Hepatocyte (in vitro differentiated cells): ENCODE results near the gene ATAD3C. TPM values are rescaled to one million over a fixed set of nuclear protein-coding genes. Genes with fewer than 3 reads are reported as not detected.

ENCODE experiments used
- DNase-seq: peaks from one replicate; pipeline ENCODE4 v3.0.0-alpha.2; 2016; ENCODE audit warnings: low spot score
- H2AFZ ChIP-seq: fragments of 200-600 bp; sonication (generic); 2 replicates; pipeline ENCODE4 v1.6.0; 2016; ENCODE audit warnings: antibody characterized with exemption, mild to moderate bottlenecking
- H3K27ac ChIP-seq: fragments of 200-600 bp; sonication (generic); 2 replicates; pipeline ENCODE4 v1.5.1; 2016; ENCODE audit warnings: mild to moderate bottlenecking
- H3K27me3 ChIP-seq: fragments of 200-600 bp; sonication (generic); 2 replicates; pipeline ENCODE4 v1.6.1; 2016
- H3K36me3 ChIP-seq: fragments of 200-600 bp; sonication (generic); replicated peaks from 2 replicates; pipeline ENCODE4 v1.5.1; 2016; ENCODE audit warnings: low read depth; ENCODE audit not compliant: insufficient read depth
- H3K4me1 ChIP-seq: fragments of 200-600 bp; sonication (generic); 2 replicates; pipeline ENCODE4 v1.5.1; 2016; ENCODE audit warnings: mild to moderate bottlenecking, moderate library complexity; ENCODE audit not compliant: insufficient read depth
- H3K4me2 ChIP-seq: fragments of 200-600 bp; sonication (generic); 2 replicates; pipeline ENCODE4 v1.6.0; 2016
- H3K4me3 ChIP-seq: fragments of 200-600 bp; sonication (generic); 2 replicates; pipeline ENCODE4 v1.5.1; 2016; ENCODE audit warnings: mild to moderate bottlenecking
- H3K79me2 ChIP-seq: fragments of 200-600 bp; sonication (generic); 2 replicates; pipeline ENCODE4 v1.6.0; 2017; ENCODE audit warnings: mild to moderate bottlenecking
- H3K9me2 ChIP-seq: fragments of 200-600 bp; sonication (generic); replicated peaks from 2 replicates; pipeline ENCODE4 v1.6.0; 2017; ENCODE audit warnings: mild to moderate bottlenecking; ENCODE audit not compliant: insufficient read depth
- H3K9me3 ChIP-seq: fragments of 200-600 bp; sonication (generic); 2 replicates; pipeline ENCODE4 v1.5.1; 2016; ENCODE audit warnings: low read depth, mild to moderate bottlenecking
- H4K20me1 ChIP-seq: fragments of 200-600 bp; sonication (generic); 2 replicates; pipeline ENCODE4 v1.6.0; 2016; ENCODE audit warnings: mild to moderate bottlenecking; ENCODE audit not compliant: insufficient read depth, poor library complexity, severe bottlenecking
- CTCF ChIP-seq: fragments of 200-600 bp; sonication (generic); IDR thresholded peaks from 2 replicates; pipeline ENCODE4 v1.5.1; 2016; ENCODE audit warnings: antibody characterized with exemption, mild to moderate bottlenecking; ENCODE audit not compliant: poor library complexity
- EZH2 ChIP-seq: fragments of 200-600 bp; sonication (generic); IDR thresholded peaks from 2 replicates; pipeline ENCODE4 v1.6.1; 2016; ENCODE audit warnings: antibody characterized with exemption, mild to moderate bottlenecking, borderline replicate concordance
- EZH2phosphoT487 ChIP-seq: fragments of 200-600 bp; sonication (generic); IDR thresholded peaks from one replicate; pipeline ENCODE4 v1.6.1; 2018; ENCODE audit warnings: antibody characterized with exemption, mild to moderate bottlenecking, low read depth, moderate library complexity; ENCODE audit not compliant: unreplicated experiment, severe bottlenecking
- WGBS: methylation state at CpG from one replicate; pipeline ENCODE4 v1.1.6; 2016; ENCODE audit warnings: low lambda C conversion rate; ENCODE audit errors: missing lambda C conversion rate; 5-methylcytosine and 5-hydroxymethylcytosine counted together
- polyA plus RNA-seq: library from polyadenylated mRNA; unstranded; fragments of >200 nt; fragmentation: Nextera tagmentation; extraction: Ambion mirVana; gene quantifications from 2 replicates; pipeline ENCODE4 v1.2.1, GENCODE V29; 2016
- total RNA-seq: library from RNA; depleted of rRNA; stranded (reverse); fragments of >200 nt; gene quantifications from 2 replicates; pipeline ENCODE4 v1.2.3, GENCODE V29; 2014

The ATAD3C gene
- total and polyA plus RNA-seq, 2 experiments from 2014 or later, result 0.10 to 1.2 TPM

GRCh38 chr1:1435911-1436629, 13.4 kb upstream of the ATAD3C start:
- no peak overlapping the region for H2AFZ ChIP-seq
- no peak for DNase-seq
- no peak for TF ChIP-seq CTCF
- TF ChIP-seq EZH2, result no peak
- TF ChIP-seq EZH2phosphoT487, result no peak
- no peaks in the 10 kb centered on the region for H4K20me1 ChIP-seq
- peaks cover 68% of the 10 kb centered on the region for H3K4me1 ChIP-seq
- peak overlapping the region; percentile 96 for H3K4me2 ChIP-seq
- no peaks in the 10 kb centered on the region for H3K9me2 ChIP-seq
- H3K9me3 ChIP-seq, result no peaks in the 10 kb centered on the region
- peak overlapping the region; percentile 19 for H3K27ac ChIP-seq
- H3K4me3 ChIP-seq, result peak overlapping the region; percentile 45
- 28% methylated on average over 24 of the region's 40 CpGs for WGBS
- no peaks in the 10 kb centered on the region for H3K27me3 ChIP-seq
- H3K36me3 ChIP-seq, result no peaks in the 10 kb centered on the region
- H3K79me2 ChIP-seq, result peaks cover 18% of the 10 kb centered on the region

- H4K20me1 ChIP-seq, result no peaks in the 10 kb centered on the region
- no peak overlapping the region for H2AFZ ChIP-seq
- H3K79me2 ChIP-seq, result peaks cover 18% of the 10 kb centered on the region
- DNase-seq, result no peak
- H3K27me3 ChIP-seq, result no peaks in the 10 kb centered on the region
- peak overlapping the region; percentile 45 for H3K4me3 ChIP-seq
- H3K9me2 ChIP-seq, result no peaks in the 10 kb centered on the region
- no peaks in the 10 kb centered on the region for H3K9me3 ChIP-seq
- H3K4me2 ChIP-seq, result peak overlapping the region; percentile 96
- TF ChIP-seq CTCF, result no peak
- no peak for TF ChIP-seq EZH2
- TF ChIP-seq EZH2phosphoT487, result no peak
- no peaks in the 10 kb centered on the region for H3K36me3 ChIP-seq
- no peak overlapping the region for H3K27ac ChIP-seq
- H3K4me1 ChIP-seq, result peaks cover 66% of the 10 kb centered on the region
- WGBS, result 92% methylated on average over 7 of the region's 7 CpGs
Measured at GRCh38 chr1:1436630-1437032, 12.9 kb upstream of the ATAD3C start.

- H3K4me3 ChIP-seq, result no peak overlapping the region
- H3K27me3 ChIP-seq, result no peaks in the 10 kb centered on the region
- 92% methylated on average over 31 of the region's 31 CpGs for WGBS
- peaks cover 60% of the 10 kb centered on the region for H3K4me1 ChIP-seq
- H3K9me2 ChIP-seq, result no peaks in the 10 kb centered on the region
- peak overlapping the region; percentile 96 for H3K4me2 ChIP-seq
- no peak overlapping the region for H2AFZ ChIP-seq
- no peaks in the 10 kb centered on the region for H3K9me3 ChIP-seq
- H3K79me2 ChIP-seq, result peaks cover 18% of the 10 kb centered on the region
- TF ChIP-seq EZH2phosphoT487 (no peak), EZH2 (no peak)
- no peaks in the 10 kb centered on the region for H4K20me1 ChIP-seq
- H3K36me3 ChIP-seq, result no peaks in the 10 kb centered on the region
- DNase-seq, result no peak
- peak overlapping the region; percentile 47 for H3K27ac ChIP-seq
Measured at GRCh38 chr1:1437033-1437903, 12.2 kb upstream of the ATAD3C start.
